Sigmoid colon (tissue), 7 donors: Measurements from ENCODE around the gene SULT1B1. TPM values are rescaled to one million over a fixed set of nuclear protein-coding genes. Genes with fewer than 3 reads are reported as not detected.
A peak's percentile ranks its signal among the peaks of the same experiment; 100 is the strongest.

Experiments
- DNase-seq: peaks from one replicate; pipeline ENCODE4 v3.0.0-alpha.2; 2019
- H3K27ac ChIP-seq, 4 donors: fragments of 200-600 bp; sonication (generic); one replicate each; pipeline ENCODE4 v1.5.1; 2016 to 2019; ENCODE audit warnings: mild to moderate bottlenecking in 1 of 4
- H3K27me3 ChIP-seq, 3 donors: fragments of 200-600 bp; sonication (generic); one replicate each; pipeline ENCODE4 v1.5.1; 2019; ENCODE audit warnings: mild to moderate bottlenecking in 1 of 3
- H3K36me3 ChIP-seq, 4 donors: fragments of 200-600 bp; sonication (generic); one replicate each; pipeline ENCODE4 v1.5.1; 2016 to 2019
- H3K4me1 ChIP-seq, 4 donors: fragments of 200-600 bp; sonication (generic); one replicate each; pipeline ENCODE4 v1.5.1; 2017 to 2019
- H3K4me3 ChIP-seq, 4 donors: fragments of 200-600 bp; sonication (generic); one replicate each; pipeline ENCODE4 v1.5.1; 2017 to 2019; ENCODE audit warnings: mild to moderate bottlenecking in 2 of 4, moderate library complexity in 1 of 4
- H3K9me3 ChIP-seq, 4 donors: fragments of 200-600 bp in 3 of 4; sonication (generic) in 3 of 4; one replicate each; pipeline versions ENCODE4 v1.5.1 to v1.6.1; 2013 to 2019
- CTCF ChIP-seq, 4 experiments: fragments of 450-650 bp in 3 of 4; fragments of 200-600 bp in 1 of 4; IDR thresholded peaks; one replicate each; pipeline ENCODE4 v1.5.1; 2016 to 2019; ENCODE audit warnings: antibody characterized with exemption in 4 of 4, mild to moderate bottlenecking in 3 of 4, moderate library complexity in 2 of 4
- EP300 ChIP-seq, 4 donors: sonication (generic); formaldehyde crosslinking; IDR thresholded peaks; one replicate each; pipeline ENCODE4 v1.6.1; 2017; ENCODE audit warnings: antibody characterized with exemption in 4 of 4
- POLR2A ChIP-seq, 2 donors: fragments of 450-650 bp; IDR thresholded peaks; one replicate each; pipeline ENCODE4 v1.6.1; 2016; ENCODE audit warnings: antibody characterized with exemption in 2 of 2, mild to moderate bottlenecking in 2 of 2, moderate library complexity in 2 of 2
- POLR2AphosphoS5 ChIP-seq, 4 donors: sonication (generic); formaldehyde crosslinking; IDR thresholded peaks; one replicate each; pipeline ENCODE4 v1.6.1; 2017; ENCODE audit warnings: antibody characterized with exemption in 4 of 4
- WGBS, 2 donors: extraction: QIAGEN DNeasy Blood & Tissue Kit; methylation state at CpG; one replicate each; pipeline ENCODE4 v1.1.7; 2013; 5-methylcytosine and 5-hydroxymethylcytosine counted together
- intact Hi-C: fragments of 100-400 bp; cut with DNase I; formaldehyde crosslinking; loops from one replicate; pipeline ENCODE4 v1.15.1; 2023
- polyA plus RNA-seq, 3 donors: library from polyadenylated mRNA; stranded (reverse); fragments of 200-250 nt; gene quantifications; one replicate each; pipeline ENCODE4 v1.2.3, GENCODE V29; 2013
- total RNA-seq, 4 donors: library from RNA; depleted of rRNA; stranded (reverse); fragments of >200 nt; gene quantifications; one replicate each; pipeline ENCODE4 v1.1.0, GENCODE V29; 2016
- donor health status: healthy with polysubstance abuse.
- donor health status: Bipolar disorder and iron deficiency.
- donor health status: healthy.

Gene SULT1B1
- 1 to 10 TPM in 1 of 4 donors, under 1 TPM in 3; 0.71 to 1.2 (median 0.83) TPM for total RNA-seq
- 10 to 100 TPM; 29.8 to 99.9 (median 68.5) TPM for polyA plus RNA-seq

- Histone ChIP-seq H3K4me3 (no peak within 1 kb of the TSS), H3K27ac (peak within 1 kb of the TSS in 1 of 4 donors; percentile 24), H3K4me1 (no peaks in the 10 kb centered on the region), H3K9me3 (no peaks in the 10 kb centered on the region), H3K27me3 (no peaks in the 10 kb centered on the region), H3K36me3 (no peaks in the 10 kb centered on the region)
- WGBS, 2 donors: 2 to 6% methylated on average over 2 of the region's 2 CpGs
- TF ChIP-seq CTCF (IDR thresholded peaks at IDR 0.05) (no peak), EP300 (IDR thresholded peaks at IDR 0.05) (no peak), POLR2AphosphoS5 (IDR thresholded peaks at IDR 0.05) (no peak), POLR2A (IDR thresholded peaks at IDR 0.05) (no peak)
- intact Hi-C loops: no loop called here
- no peak for DNase-seq
These were observed at the start of gene SULT1B1 for GRCh38 chr4:69760455-69760854. Gene SULT1B1, minus strand, starts transcription at chr4:69760620. Its CDS starts 5,403 bp downstream, at chr4:69755217.

- intact Hi-C loops: no loop called here
- 92 to 96% methylated on average over 1 of the region's 1 CpG for WGBS, 2 donors
- DNase-seq: no peak
- TF ChIP-seq EP300 (IDR thresholded peaks at IDR 0.05): no peak
- no peak for TF ChIP-seq CTCF (IDR thresholded peaks at IDR 0.05)
- TF ChIP-seq POLR2A (IDR thresholded peaks at IDR 0.05): no peak
- TF ChIP-seq POLR2AphosphoS5 (IDR thresholded peaks at IDR 0.05): no peak
- Histone ChIP-seq H3K36me3 (no peaks in the 10 kb centered on the region), H3K27ac (no peak overlapping the region), H3K27me3 (no peaks in the 10 kb centered on the region), H3K9me3 (no peaks in the 10 kb centered on the region), H3K4me1 (no peaks in the 10 kb centered on the region), H3K4me3 (no peak overlapping the region)
These were observed 40.2 kb upstream of the SULT1B1 start for GRCh38 chr4:69800599-69800998.

DNA sequence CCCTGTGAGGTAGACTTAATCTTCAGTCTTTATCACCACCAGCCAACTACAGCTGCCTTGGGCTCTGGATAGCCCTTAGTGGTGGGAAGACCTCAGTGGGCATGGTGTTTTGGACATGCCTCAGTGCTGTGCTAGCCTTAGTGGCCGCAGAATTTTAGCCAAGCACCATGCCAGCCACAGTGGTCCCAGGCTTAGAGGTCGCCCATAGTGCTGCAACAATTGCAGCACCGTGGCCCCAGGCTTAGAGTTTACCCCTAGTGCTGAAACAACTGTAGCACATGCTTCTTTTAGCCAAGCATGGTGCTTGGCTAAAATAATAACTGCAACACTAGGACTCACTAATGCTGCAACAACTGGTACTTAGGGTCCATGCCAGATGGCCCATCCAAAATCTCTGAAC lies 38.9 kb upstream of the SULT1B1 start:
- no peak for DNase-seq
- H3K27me3 ChIP-seq: no peaks in the 10 kb centered on the region
- WGBS, 2 donors: 88 to 90% methylated on average over 3 of the region's 3 CpGs
- H3K4me1 ChIP-seq: no peaks in the 10 kb centered on the region
- no peaks in the 10 kb centered on the region for H3K9me3 ChIP-seq
- intact Hi-C loops: no loop called here
- no peak overlapping the region for H3K27ac ChIP-seq
- no peaks in the 10 kb centered on the region for H3K36me3 ChIP-seq
- H3K4me3 ChIP-seq: no peak overlapping the region
- no peak for TF ChIP-seq POLR2AphosphoS5 (IDR thresholded peaks at IDR 0.05)
- no peak for TF ChIP-seq POLR2A (IDR thresholded peaks at IDR 0.05)
- TF ChIP-seq EP300 (IDR thresholded peaks at IDR 0.05): no peak
- no peak for TF ChIP-seq CTCF (IDR thresholded peaks at IDR 0.05)

GRCh38 chr4:69793732-69794131 lies 33.3 kb upstream of the SULT1B1 start:
- Histone ChIP-seq H3K36me3 (no peaks in the 10 kb centered on the region), H3K27me3 (no peaks in the 10 kb centered on the region), H3K4me3 (no peak overlapping the region), H3K27ac (no peak overlapping the region), H3K4me1 (no peaks in the 10 kb centered on the region), H3K9me3 (no peaks in the 10 kb centered on the region)
- no peak for DNase-seq
- intact Hi-C loops: no loop called here
- TF ChIP-seq POLR2AphosphoS5 (IDR thresholded peaks at IDR 0.05) (no peak), POLR2A (IDR thresholded peaks at IDR 0.05) (no peak), CTCF (IDR thresholded peaks at IDR 0.05) (no peak), EP300 (IDR thresholded peaks at IDR 0.05) (no peak)

DNA sequence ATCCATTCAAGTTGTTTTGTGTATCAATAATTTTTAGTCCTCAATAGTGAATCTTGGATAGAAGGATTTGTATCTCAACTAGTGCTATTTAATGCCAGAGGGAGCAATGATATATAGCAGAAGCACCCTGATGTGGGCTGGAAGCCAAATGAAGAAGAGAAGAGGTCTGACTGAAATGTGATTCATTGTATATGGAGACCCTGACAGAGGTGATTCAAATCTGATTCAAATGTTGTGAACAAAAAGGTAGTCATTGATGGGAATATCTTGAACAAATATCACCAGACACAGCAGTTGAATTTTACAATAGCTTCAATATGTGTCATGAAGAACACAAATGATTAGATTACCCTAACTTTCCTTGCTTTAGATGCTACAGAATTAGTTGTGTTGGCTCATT lies 27.5 kb upstream of the SULT1B1 start:
- intact Hi-C loops: no loop called here
- Histone ChIP-seq H3K36me3 (no peaks in the 10 kb centered on the region), H3K9me3 (no peaks in the 10 kb centered on the region), H3K27me3 (no peaks in the 10 kb centered on the region), H3K4me3 (no peak overlapping the region), H3K4me1 (no peaks in the 10 kb centered on the region), H3K27ac (no peak overlapping the region)
- DNase-seq: no peak
- TF ChIP-seq CTCF (IDR thresholded peaks at IDR 0.05) (no peak), EP300 (IDR thresholded peaks at IDR 0.05) (no peak), POLR2A (IDR thresholded peaks at IDR 0.05) (no peak), POLR2AphosphoS5 (IDR thresholded peaks at IDR 0.05) (no peak)
